Measurements from ENCODE around the gene TSPAN31. TPM values are rescaled to one million over a fixed set of nuclear protein-coding genes. Genes with fewer than 3 reads are reported as not detected.
"Not testable (repeated sequence)": the region's sequence is repeated elsewhere in the genome, so short reads cannot be mapped to it uniquely, and the experiment has no call there.

TSPAN31 gene, protein sequence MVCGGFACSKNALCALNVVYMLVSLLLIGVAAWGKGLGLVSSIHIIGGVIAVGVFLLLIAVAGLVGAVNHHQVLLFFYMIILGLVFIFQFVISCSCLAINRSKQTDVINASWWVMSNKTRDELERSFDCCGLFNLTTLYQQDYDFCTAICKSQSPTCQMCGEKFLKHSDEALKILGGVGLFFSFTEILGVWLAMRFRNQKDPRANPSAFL
- 48.7 TPM for polyA plus RNA-seq (2013, experiment 1 of 2; ENCODE audit: insufficient read length)
- 53.3 TPM for polyA plus RNA-seq (2013, experiment 2 of 2; ENCODE audit: insufficient read length)

GRCh38 chr12:57744777-57745484 lies at the start of gene TSPAN31:
TSS of gene TSPAN31 (plus strand) at chr12:57745039. CDS start at chr12:57745155, 116 bp downstream.
- peak; percentile 99 for DNase-seq

DNA sequence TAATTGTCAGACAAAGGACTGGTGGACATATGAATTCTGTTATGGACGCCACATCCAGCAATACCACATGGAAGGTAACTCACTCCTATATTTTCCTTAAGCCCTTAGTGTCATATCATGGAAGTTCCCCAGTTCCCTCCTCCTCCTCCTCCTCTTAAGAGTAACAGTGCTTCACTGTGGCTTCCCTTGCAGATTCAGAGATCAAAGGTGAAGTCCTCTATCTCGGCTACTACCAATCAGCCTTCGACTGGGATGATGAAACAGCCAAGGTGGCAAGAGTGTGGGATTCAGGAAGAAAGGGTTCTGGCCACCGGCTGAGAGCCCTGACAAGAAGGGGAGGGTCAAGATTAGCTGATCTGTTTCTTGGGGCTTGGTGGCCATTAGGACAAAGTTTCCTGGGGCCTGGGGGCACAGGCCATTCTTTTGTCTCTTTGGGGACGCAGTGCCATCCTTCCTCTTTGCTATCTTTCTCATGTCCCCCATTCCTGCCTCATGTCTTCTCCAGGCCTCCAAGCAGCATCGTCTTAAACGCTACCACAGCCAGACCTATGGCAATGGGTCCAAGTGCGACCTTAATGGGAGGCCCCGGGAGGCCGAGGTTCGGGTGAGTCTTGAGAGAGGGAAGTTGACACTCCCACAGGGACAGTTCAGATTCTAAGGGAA lies 48.9 kb upstream of the TSPAN31 start:
- no peak for DNase-seq

DNA sequence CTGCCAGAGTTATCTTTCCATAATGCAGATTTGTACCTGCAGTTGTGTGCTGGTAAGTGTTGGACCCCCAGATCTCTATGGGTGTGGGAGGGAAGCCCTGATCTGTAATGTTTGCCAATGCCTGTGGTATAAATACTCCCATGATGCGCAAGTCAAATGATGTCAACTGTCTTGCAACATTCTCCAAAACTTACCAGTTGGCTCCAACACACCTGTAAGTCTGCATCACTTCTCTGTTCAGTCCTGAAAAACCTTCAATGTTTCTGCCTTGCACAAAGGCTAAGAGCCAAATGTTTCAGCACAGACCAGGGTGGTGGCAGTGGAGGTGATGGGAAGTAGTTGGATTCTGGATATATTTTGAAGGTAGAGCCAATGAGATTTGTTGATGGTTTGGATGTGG lies 47.8 kb upstream of the TSPAN31 start:
- no peak for DNase-seq

- DNase-seq: no peak
Observed at GRCh38 chr12:57698414-57698813, 46.4 kb upstream of the TSPAN31 start.

DNA sequence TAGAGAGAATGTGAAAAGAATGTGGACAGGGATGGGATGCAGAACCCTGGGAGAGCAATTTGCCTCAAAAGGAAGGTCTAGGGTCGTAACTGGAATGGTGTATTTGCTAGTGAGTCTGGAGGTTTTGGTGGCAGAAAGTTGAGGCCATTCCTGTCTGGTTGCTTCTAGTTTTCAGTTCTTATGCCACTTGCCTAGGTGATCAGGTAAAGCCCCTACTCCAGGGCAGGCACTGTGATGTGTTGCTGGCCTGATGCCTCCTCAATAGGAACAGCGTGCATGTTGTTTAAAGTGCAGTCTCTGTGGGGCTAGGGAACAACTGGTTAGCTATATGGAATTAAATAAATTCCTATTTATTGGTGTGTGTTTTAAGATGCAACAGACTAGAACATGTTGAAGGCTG lies 44.5 kb upstream of the TSPAN31 start:
- DNase-seq: no peak

DNA sequence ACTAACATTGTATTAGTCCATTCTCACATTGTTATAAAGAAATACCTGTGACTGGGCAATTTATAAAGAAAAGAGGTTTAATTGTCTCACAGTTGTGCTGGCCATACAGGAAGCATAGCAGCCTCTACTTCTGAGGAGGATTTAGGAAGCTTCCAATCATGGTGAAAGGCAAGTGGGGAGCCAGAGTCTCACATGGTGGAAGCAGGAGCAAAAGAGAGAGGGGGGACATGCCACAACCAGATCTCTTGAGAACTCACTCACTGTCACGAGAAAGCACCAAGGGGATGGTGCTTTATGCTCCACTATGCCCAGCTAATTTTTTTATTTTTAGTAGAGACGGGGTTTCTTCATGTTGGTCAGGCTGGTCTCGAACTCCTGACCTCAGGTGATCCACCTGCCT lies 37.6 kb upstream of the TSPAN31 start:
- no peak for DNase-seq

GRCh38 chr12:57708296-57708695 lies 36.5 kb upstream of the TSPAN31 start:
- DNase-seq: no peak

DNA sequence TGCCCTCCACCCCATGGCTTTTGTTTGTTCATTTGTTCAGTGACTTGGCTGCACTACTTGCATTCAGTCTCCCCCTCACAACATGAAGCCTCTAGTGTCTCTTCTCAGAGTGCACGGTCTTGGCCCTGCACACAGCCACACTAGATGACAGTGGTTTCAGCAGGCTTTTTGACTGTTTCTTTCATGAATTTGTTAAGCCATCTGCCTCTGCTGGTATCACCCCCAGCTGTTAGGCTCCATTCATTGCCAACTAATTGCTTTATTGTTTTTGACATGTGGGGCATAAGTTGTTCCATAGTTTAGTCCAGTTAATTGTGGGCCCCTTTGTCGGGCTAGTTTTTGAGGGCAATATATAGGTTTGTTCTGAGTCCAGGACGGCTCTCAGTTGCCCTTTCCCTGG lies 32.1 kb upstream of the TSPAN31 start:
- no peak for DNase-seq

- DNase-seq: no peak
Observed at GRCh38 chr12:57713209-57713608, 31.6 kb upstream of the TSPAN31 start.

DNA sequence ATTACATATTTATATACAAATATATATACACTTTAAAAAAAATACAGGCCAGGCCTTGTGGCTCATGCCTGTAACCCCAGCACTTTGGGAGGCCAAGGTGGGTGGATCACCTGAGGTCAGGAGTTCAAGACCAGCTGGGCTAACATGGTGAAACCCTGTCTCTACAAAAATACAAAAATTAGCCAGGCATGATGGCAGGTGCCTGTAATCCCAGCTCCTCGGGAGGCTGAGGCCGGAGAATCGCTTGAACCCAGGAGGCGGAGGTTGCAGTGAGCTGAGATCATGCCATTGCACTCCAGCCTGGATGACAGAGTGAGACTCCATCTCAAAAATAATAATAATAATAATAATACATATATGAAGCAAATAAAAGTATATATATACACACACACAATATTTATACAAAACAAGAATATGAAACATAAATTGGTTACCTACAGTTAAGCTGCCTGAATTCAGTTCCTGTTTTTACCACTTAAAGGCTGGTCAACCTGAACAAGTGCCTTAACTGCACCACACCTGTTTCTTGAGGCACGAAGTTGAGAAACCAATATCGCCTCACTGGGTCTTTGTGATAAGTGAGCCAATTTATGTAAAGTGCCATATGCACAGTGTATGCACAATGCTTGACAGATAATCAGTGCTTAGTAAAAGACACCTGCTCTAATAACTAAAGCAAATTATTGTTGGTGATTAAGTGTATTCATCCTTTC lies 29.6 kb upstream of the TSPAN31 start:
- DNase-seq: not testable (repeated sequence)

DNA sequence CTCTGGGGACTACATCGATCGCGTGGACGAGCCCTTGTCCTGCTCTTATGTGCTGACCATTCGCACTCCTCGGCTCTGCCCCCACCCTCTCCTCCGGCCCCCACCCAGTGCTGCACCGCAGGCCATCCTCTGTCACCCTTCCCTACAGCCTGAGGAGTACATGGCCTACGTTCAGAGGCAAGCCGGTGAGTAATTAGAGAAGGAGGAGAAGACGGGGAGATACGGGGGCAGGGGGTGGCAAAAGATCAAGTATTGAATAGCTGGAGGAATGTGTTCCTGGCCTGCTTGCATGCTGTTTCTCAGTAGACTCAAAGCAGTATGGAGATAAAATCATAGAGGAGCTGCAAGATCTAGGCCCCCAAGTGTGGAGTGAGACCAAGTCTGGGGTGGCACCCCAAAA lies 29.1 kb upstream of the TSPAN31 start:
- no peak for DNase-seq

- no peak for DNase-seq
Observed at GRCh38 chr12:57716305-57716704, 28.5 kb upstream of the TSPAN31 start.

- no peak for DNase-seq
Observed at GRCh38 chr12:57717131-57717530, 27.7 kb upstream of the TSPAN31 start.

- no peak for DNase-seq
Observed at GRCh38 chr12:57717846-57718640, 26.8 kb upstream of the TSPAN31 start.

- no peak for DNase-seq
Observed at GRCh38 chr12:57718641-57719528, 26.0 kb upstream of the TSPAN31 start.

DNA sequence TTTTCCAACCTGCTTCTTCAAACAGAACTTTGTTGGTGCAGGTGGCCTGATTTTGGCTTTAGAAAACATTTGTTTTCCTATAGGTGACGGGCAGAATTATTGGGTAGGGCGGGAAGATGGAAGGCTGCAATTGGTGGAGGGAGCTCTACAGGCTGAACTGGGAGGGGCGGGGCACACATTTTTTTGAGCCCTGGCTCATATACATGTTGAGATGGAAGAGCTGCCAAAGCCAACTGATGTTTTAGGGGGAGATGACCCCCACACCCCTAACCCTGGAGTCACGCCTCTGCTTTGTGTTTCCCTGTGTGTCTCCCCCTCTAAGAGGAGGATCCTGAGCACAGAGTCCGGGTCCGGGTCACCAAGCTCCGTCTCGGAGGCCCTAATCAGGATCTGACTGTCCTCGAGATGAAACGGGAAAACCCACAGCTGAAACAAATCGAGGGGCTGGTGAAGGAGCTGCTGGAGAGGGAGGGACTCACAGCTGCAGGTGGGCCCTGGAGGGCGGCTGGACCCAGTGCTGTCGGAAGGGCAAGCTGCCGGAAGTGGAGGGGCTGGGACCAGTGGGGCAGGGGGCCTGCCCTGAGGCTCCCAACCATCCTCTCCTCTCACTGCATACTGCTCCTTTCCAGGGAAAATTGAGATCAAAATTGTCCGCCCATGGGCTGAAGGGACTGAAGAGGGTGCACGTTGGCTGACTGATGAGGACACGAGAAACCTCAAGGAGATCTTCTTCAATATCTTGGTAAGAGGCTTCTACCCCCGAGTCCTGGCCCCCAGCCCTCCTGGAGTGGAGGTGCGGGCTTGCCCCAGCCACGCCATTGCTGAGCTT lies 24.8 kb upstream of the TSPAN31 start:
- DNase-seq: no peak

- no peak for DNase-seq
Observed at GRCh38 chr12:57720606-57721595, 23.9 kb upstream of the TSPAN31 start.

- not testable (repeated sequence) for DNase-seq
Observed at GRCh38 chr12:57721846-57722608, 22.8 kb upstream of the TSPAN31 start.

All from fibroblast of skin of scalp (primary cell).